ENCODE results near the gene CCSER1. TPM values are rescaled to one million over a fixed set of nuclear protein-coding genes. Genes with fewer than 3 reads are reported as not detected.
A peak's percentile ranks its signal among the peaks of the same experiment; 100 is the strongest.

Gene CCSER1
- total and polyA plus RNA-seq, 2 of the 8 experiments (the other 6 are each of a cell fraction or from before 2014, with no cell fraction given): 0.26 to 0.84 TPM

GRCh38 chr4:90240333-90240732, 113.1 kb downstream of the CCSER1 start:
- H2BK12ac ChIP-seq (ENCODE audit: low read depth, low read length): no peak overlapping the region
- H4K20me1 ChIP-seq (replicated peaks in 1 of 2; ENCODE audit: control insufficient read depth in 1 of 2, insufficient read depth in 2 of 2, low read length in 2 of 2): no peaks in the 10 kb centered on the region
- H3K36me3 ChIP-seq (ENCODE audit: control insufficient read depth in 2 of 4, insufficient read depth in 4 of 4, low read length in 3 of 4): no peaks in the 10 kb centered on the region
- no peak overlapping the region for H3K23ac ChIP-seq (ENCODE audit: insufficient read length)
- H3K4ac ChIP-seq (replicated peaks; ENCODE audit: insufficient read length, low read depth, low read length): no peak overlapping the region
- H4K5ac ChIP-seq (ENCODE audit: insufficient read length, low read depth, low read length): no peak overlapping the region
- H4K8ac ChIP-seq (ENCODE audit: extremely low read depth, insufficient read depth, low read length): no peak overlapping the region
- H3K27me3 ChIP-seq (replicated peaks in 1 of 4; ENCODE audit: control insufficient read depth in 3 of 4, extremely low read depth in 1 of 4, insufficient read depth in 3 of 4, low read length in 3 of 4): no peaks in the 10 kb centered on the region
- H3K9me3 ChIP-seq (ENCODE audit: insufficient read depth in 2 of 2, low read depth in 1 of 2, low read length in 1 of 2): no peaks in the 10 kb centered on the region
- no peak overlapping the region for H3K14ac ChIP-seq (ENCODE audit: insufficient read length)
- no peak overlapping the region for H3K27ac ChIP-seq (ENCODE audit: low read depth, low read length)
- no peak overlapping the region for H3K9ac ChIP-seq (replicated peaks in 1 of 4; ENCODE audit: extremely low read depth in 1 of 4, low read depth in 3 of 4, low read length in 3 of 4)
- H2BK15ac ChIP-seq (ENCODE audit: low read length): peak overlapping the region; percentile 54; the same call in 1 of the 2 replicates
- no peak overlapping the region for H4K91ac ChIP-seq (replicated peaks; ENCODE audit: insufficient read length, low read length)
- DNase-seq (ENCODE audit: low read depth in 1 of 2, low spot score in 2 of 2): no peak
- FAIRE-seq: no peak
- H3K79me1 ChIP-seq (ENCODE audit: low read depth, low read length): no peaks in the 10 kb centered on the region
- H2BK120ac ChIP-seq (replicated peaks; ENCODE audit: low read depth, low read length): no peak overlapping the region
- no peak overlapping the region for H2BK5ac ChIP-seq (ENCODE audit: low read depth, low read length)
- ChIA-PET POLR2A (ENCODE audit: partially characterized antibody) (no interaction called here), CTCF (ENCODE audit: partially characterized antibody) (interaction anchor here (0.6 to 2.3 kb wide), 20 partner anchors 8 to 957 kb away, joined by 3 to 13 read pairs (median 3); no protein-coding TSS in a partner anchor)
- H3K18ac ChIP-seq (ENCODE audit: extremely low read depth, low read length): no peak overlapping the region
- no peak overlapping the region for H2BK20ac ChIP-seq (ENCODE audit: low read length)
- no peaks in the 10 kb centered on the region for H3K23me2 ChIP-seq (ENCODE audit: low read depth, low read length)
- H3K4me2 ChIP-seq (ENCODE audit: insufficient read depth in 1 of 2, low read depth in 2 of 2, low read length in 2 of 2): no peak overlapping the region
- H2AK5ac ChIP-seq (ENCODE audit: low read depth, low read length): no peak overlapping the region
- no peak overlapping the region for H3K4me3 ChIP-seq (ENCODE audit: extremely low read depth in 1 of 4, insufficient read depth in 2 of 4, low read depth in 3 of 4, low read length in 4 of 4)
- H3K4me1 ChIP-seq (replicated peaks in 1 of 4; ENCODE audit: control insufficient read depth in 3 of 4, insufficient read depth in 4 of 4, low read length in 3 of 4): no peaks in the 10 kb centered on the region
- H3K79me2 ChIP-seq (ENCODE audit: control insufficient read depth in 1 of 2, insufficient read depth in 2 of 2, low read length in 2 of 2): no peaks in the 10 kb centered on the region
- no peak overlapping the region for H3K56ac ChIP-seq (replicated peaks; ENCODE audit: insufficient read length, low read depth, low read length)
- 93% methylated on average over 1 of the region's 1 CpG; no CpG with 5 or more reads in 1 of the 2 experiments for WGBS, 2 experiments (ENCODE audit: extremely low coverage in 1 of 2, insufficient coverage in 1 of 2, insufficient read length in 1 of 2, insufficient replicate concordance in 2 of 2, low coverage in 1 of 2, low lambda C conversion rate in 2 of 2, missing lambda C conversion rate in 1 of 2)
- H2AFZ ChIP-seq (ENCODE audit: low read length): no peak overlapping the region
- TF ChIP-seq SP2 (IDR thresholded peaks at IDR 0.05; ENCODE audit: low read length) (no peak), RAD21 (IDR thresholded peaks at IDR 0.05 in 1 of 2, conservative IDR thresholded peaks at IDR 0.05 in 1 of 2; ENCODE audit: low read depth in 2 of 2, low read length in 2 of 2) (peak; percentile 77 to 80), EGR1 (IDR thresholded peaks at IDR 0.05; ENCODE audit: borderline replicate concordance, low read depth, low read length) (no peak), ATF3 (IDR thresholded peaks at IDR 0.05; ENCODE audit: insufficient read depth, low read depth, low read length) (no peak), KDM4A (IDR thresholded peaks at IDR 0.05; ENCODE audit: low read depth, low read length, severe bottlenecking) (no peak), SRF (IDR thresholded peaks at IDR 0.05; ENCODE audit: low read depth, low read length) (no peak), ASH2L (IDR thresholded peaks at IDR 0.05; ENCODE audit: low read length) (no peak), EZH2 (IDR thresholded peaks at IDR 0.05; ENCODE audit: low read depth, low read length, severe bottlenecking) (no peak), SIN3A (conservative IDR thresholded peaks at IDR 0.05 in 1 of 2, IDR thresholded peaks at IDR 0.05 in 1 of 2; ENCODE audit: low read depth in 1 of 2, low read length in 2 of 2) (no peak), RXRA (IDR thresholded peaks at IDR 0.05; ENCODE audit: insufficient read depth, low read depth, low read length) (no peak), RFX5 (IDR thresholded peaks at IDR 0.05; ENCODE audit: borderline replicate concordance, low read depth, low read length) (no peak)
